ENCODE measurements around the gene KHDC4.
A peak's percentile ranks its signal among the peaks of the same experiment; 100 is the strongest.

KHDC4 gene

DNA sequence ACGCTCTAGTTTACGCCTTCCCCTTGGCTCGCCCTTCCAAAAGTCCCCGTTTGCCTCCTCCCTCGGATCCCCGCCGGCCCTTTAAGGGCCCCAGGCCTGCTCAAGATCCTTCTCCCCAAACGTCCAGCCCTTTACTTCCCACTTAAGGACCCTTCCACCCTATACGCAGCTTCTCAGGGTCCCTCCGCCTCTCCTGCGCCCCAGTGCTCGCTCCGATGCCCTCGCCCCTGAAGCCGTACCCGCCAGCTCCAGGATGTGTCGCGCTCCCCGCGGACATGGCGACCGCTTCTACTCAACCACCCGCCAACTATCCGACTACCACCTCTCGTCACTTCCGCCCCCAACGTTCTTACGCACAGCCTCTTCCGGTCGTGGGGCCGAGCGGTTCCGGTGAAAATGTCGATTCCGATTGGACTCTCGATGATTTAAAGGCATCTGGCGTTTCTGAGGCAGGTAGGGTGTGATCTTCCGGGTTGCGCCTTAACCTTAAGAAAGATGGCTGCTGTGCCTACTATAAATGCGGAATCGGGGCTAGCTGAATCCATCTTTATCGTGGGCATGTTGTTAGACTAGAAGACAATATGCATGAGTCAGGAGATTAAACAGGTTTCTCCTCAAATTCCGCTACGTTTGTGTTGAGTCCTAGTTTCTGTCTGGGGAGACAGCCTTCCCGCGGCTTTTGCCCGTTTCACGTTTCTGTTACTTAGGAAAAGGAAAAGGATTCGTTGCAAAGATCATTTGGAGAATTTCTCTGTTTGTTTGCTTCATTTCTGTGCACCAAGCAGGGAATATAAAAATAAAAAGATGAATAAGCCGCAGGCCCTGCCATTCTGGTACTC lies at the start of gene KHDC4:
TSS of gene KHDC4 (minus strand) at position 317 of the 839 bp plus-strand sequence. CDS start at position 277, 40 bp downstream.
- peak; percentile 98 for FAIRE-seq

- FAIRE-seq, result no peak
Measured at GRCh38 chr1:155983191-155984024, 49.2 kb upstream of the KHDC4 start.

DNA sequence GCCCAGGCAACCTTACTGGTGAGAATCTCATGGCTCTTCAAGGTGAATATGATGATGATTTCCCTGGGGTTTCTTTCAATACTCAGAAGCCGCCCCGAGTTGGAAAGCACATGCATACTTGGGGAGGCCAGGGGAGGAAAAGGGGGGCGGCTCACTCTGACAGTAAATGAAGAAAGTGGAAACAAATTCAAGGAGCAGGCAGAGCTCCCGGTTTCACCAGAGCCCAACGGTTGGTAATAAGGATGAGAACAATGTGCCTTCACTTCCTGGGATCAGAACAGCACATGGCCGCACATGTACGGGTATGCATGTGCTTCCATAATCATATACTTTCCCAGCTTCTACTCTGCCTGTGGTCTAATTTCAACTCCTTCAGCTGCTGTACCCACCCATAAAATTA lies 47.9 kb upstream of the KHDC4 start:
- FAIRE-seq, result no peak

- FAIRE-seq, result no peak
Measured at GRCh38 chr1:155981266-155982088, 47.3 kb upstream of the KHDC4 start.

DNA sequence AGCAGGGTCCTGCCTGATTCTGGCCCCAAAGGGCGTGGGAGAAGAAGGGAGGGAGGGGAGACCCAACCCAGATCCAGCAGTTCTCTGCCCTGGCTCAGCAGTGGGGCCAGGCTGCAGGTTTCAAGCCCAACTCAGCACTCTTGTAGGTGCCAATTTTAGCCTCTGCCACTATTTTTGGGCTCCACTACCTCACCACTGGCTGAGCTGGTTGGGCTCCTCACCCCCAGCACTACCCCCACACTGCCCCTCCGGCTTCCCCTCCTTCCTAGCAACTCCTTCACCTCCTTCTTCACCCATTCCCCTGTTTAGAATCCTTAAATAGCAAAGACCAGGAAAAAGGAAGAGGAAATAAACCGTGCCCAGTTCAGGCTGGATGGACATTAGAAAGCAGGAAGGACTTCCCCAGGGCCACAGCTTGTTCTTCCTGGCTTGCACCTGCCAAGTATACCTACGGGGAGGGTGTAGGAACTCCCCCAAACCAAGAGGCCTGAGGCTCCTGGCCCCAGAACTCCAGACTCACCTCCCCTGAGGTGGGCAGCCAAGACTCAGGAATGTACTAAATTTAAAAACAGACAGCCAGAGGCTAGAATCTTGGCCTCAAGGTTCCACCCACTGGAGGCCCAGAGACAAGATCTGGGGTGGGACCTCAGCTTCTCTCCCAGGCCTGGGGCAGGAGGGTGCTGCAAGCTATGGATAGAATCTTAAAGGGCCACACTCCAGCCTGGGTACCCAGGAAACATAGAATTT lies 45.6 kb upstream of the KHDC4 start:
- no peak for FAIRE-seq

GRCh38 chr1:155978973-155979429 lies 44.8 kb upstream of the KHDC4 start:
- no peak for FAIRE-seq

DNA sequence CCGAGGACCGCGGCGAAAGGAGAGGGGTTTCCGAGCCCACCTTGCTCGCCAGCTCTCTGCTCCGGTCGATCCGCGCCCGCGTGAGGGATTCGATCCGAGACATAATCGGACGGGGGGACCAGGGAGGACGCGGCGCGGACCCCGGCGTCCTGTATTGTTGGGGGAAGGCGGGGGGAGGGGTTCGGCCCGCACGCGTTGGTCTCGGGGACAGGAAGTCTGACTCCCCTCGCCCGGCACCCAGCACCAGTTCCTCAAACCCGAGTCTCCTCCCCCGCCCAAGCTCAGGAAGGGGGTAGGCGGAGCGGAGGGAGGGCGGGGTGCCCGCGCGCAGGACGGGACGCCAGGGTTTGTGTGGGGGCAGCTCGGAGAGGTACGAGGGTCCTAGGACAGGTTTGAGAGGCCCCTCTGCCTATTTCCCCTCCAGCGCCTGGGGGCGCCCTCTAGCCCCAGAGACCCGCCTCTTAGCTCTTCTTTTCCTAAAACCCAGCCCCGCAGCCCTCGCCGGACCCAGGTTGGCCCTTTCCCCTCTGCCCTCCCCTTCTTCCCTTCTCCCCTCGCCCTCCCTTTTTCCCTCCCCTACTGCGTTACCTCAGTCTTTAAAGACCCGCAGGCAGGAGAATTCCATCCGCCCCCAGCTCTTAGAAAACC lies 44.2 kb upstream of the KHDC4 start, which contains the start of gene ARHGEF2:
TSS of gene ARHGEF2 (minus strand) at position 223 of the 648 bp plus-strand sequence. CDS start at position 103, 120 bp downstream.
- no peak for FAIRE-seq

- no peak for FAIRE-seq
Measured at GRCh38 chr1:155977690-155978324, 43.6 kb upstream of the KHDC4 start.

DNA sequence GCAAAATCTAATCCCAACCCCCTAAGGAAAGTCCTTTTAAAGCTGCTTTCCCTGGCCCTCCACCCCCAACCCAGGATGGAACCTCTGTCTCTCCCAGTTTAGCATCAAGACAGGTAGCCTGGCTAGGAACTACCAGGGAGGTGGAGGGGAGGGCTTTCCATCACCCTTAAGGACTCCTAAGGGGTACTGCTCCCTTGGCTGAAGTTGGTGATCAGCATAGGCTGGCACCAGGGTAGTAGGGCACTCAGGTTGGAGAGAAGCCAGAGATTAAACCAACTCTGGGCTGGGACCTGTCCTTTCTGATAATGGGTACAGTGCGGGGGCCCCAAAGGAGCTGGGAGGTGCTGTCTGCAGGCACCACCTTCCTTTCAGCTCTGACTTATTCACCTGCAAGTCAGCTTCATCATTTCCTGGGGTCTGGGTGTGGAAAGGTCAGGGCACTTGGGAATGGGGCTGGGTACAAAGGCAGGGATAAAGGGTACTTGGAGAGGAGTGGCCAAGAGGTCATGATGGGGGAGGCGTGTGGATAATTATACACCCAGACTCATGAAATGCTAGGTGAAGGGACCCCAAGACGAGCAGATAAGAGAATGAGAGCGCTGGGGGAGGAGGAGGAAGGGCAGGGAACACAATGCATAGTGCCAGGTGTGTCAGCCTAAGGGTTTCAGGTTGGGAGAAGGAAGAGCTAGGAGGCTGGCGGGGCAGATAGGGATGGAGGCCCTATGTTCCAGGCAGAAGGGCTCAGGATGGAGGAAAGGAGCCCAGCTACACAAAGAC lies 42.9 kb upstream of the KHDC4 start:
- no peak for FAIRE-seq

DNA sequence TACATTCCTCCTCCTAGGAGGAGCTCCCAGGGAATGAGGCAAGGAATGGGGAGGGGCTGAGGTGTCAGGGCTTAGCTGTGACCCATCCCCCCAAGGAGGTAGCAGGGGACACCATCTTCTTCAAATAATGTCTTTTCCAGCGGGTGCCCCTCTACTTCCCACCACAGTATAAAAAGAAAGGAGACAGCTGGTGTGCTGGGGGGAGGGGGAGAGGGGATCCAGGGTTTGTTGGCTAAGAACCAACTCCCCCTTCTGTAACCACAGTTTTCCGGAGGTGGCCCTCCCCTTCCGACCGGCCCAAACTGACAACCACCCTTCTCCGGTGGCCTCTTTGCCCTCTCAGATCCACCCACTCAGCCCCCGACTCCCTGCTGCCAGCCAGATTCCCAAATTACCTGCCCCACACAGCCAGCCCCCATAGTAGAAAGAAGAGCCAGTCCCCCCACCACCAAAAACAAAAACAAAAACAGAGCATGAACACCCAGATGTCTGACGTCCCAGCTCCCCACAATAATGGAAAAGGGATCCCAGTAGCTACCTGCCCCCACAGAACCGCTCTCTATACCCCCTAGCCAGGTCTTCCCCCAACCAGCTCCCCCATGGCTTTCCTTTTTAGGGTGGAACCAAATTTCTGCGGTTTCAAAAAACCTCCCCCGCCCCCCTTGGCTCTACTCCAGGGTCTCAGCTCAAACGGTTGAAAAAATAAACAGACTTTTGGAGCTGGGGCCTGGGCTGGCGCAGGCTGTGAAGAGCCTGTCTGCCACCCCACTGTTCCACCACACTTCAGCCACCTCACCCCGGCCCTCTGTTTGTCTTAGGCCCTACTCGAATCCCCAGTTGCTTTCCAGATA lies 42.1 kb upstream of the KHDC4 start:
- FAIRE-seq, result no peak

- no peak for FAIRE-seq
Measured at GRCh38 chr1:155975375-155976061, 41.3 kb upstream of the KHDC4 start.

DNA sequence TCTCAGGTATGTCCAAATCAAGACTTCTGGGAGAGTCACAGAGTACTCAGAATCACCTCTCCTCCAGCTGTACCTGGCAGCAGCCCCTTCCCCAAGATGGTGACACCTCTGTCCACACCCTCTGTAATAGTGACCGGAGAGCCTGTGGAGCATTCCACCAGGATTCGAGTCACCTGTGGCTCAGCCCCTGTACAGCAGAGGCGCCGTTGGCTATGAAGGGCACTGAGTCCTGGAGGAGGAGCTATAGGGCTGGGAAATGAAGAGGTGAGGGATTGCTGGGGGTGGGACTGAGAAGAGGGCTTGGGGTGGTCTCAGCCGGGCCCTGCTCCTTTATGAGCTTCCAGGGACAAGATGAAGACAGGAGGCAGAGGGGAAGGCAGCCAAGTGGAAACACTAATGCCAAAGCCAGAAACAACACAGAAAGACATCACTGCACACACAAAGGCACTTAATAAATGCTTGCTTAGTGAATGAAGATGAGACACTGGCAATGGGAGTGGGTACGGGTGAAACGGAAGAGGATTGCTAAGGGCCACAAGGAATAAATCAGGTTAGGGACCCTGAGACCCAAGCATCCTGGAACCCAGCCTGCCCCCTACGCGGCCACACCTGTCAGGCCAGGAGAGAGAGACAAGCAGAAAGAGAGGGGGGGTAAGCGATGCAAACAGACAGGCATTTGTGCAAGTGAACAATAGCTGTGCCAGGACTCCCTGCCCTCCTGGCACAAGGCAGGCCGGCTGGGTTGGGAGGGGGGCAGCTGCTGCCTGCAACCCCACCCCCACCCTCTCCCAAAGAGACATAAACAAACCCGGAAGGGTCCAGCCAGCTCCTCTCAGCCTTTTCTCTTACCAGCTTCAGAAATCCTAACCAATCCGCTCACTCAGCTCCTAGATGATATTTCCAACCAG lies 40.2 kb upstream of the KHDC4 start:
- no peak for FAIRE-seq

DNA sequence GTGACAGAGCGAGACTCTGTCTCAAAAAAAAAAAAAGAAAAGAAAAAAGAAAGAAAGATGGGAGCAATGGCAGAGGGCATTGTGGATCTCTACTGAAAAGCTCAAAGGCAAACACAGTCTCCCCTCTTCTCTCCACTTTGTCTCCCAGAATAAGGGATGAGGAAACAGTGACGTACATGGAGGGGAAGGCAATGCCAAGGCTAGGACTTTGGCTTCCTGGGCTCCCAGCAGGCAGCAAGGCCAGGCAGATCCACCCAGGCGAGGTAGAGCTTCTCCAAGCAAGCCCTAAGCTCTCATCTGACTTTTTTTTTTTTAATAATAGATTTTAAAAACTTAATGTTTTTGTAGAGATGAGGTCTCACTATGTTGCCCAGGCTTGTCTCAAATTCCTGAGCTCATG lies 39.5 kb upstream of the KHDC4 start:
- no peak for FAIRE-seq

- no peak for FAIRE-seq
Measured at GRCh38 chr1:155971910-155972809, 37.9 kb upstream of the KHDC4 start.

GRCh38 chr1:155970531-155971167 lies 36.4 kb upstream of the KHDC4 start:
- no peak for FAIRE-seq

GRCh38 chr1:155969377-155969791 lies 35.2 kb upstream of the KHDC4 start:
- no peak for FAIRE-seq
